HG03097 (cell line): ENCODE results near the gene LRRC47.
"Not testable (repeated sequence)": the region's sequence is repeated elsewhere in the genome, so short reads cannot be mapped to it uniquely, and the experiment has no call there.

Experiments
- ATAC-seq: cut with Tn5 transposase; IDR thresholded peaks from one replicate; pipeline ENCODE4 v1.9.1; 2021; ENCODE audit not compliant: unreplicated experiment, low FRiP score

LRRC47 gene

DNA sequence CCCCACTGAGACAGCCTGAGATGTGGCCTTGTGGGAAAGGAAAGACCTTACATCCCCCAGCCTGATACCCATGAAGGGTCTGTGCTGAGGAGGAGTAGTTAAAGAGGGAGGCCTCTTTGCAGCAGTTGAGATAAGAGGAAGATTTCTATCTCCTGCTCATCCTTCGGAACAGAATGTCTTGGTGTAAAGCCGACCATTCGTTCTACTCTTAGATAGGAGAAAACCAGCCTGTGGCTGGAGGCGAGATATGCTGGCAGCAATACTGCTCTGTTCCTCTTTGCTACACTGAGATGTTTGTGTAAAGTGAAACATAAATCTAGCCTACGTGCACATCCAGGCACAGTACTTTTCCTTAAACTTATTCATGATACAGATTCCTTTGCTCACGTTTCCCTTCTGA lies 45.6 kb downstream of the LRRC47 start:
- no peak for ATAC-seq

DNA sequence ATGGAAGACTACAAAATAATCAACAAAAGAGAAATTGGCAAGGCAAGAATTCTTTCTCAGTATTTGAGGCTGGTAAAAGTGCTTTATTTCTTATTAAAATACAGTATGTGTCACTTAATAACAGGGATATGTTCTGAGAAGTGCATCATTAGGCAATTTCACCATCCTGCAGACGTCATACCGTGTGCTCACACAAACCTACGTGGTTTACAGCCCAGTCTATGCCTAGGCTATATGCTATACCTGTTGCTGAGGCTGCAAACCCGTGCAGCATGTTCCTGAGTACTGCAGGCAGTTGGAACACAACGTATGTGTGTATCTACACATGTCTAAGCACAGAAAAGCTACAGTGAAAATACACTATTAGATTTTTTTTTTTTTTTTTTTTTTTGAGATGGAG lies 46.8 kb downstream of the LRRC47 start:
- ATAC-seq: no peak

DNA sequence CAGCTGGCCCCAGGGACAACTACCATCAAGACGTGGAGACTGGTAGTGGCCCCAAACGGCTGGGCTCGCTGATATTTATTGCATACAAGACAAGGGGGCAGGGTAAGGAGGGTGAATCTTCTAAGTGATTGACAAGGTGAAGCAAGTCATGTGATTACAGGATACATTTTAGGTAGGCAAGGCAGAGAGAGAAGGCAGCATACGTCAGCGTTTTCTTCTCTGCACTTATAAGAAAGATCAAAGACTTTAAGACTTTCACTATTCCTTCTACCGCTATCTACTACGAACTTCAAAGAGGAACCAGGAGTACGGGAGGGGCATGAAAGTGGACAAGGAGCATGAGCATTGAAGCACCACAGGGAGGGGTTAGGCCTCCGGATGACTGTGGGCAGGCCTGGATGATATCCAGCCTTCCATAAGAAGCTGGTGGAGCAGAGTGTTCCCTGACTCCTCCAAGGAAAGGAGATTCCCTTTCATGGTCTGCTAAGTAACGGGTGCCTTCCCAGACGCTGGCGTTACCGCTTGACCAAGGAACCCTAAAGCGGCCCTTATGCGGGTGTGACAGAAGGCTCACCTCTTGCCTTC lies 47.9 kb downstream of the LRRC47 start:
- ATAC-seq: not testable (repeated sequence)

DNA sequence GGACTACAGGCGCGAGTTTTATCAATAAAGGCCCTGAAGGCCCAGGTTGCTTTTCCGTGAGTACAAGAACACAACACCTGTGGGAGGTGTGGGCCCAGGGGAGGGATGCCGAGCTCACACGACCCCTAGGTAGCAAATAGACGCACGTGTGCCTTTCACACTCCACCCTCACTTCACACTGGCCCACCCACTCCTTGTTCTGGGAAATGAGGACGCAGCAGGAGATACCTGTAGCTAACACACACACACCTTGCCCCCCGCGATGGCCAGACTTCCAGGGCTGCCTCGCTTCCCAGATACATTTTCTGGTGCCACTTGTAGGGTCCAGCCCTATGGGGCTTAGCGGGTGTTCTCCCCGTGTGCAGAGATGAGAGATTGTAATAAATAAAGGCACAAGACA lies 48.4 kb downstream of the LRRC47 start:
- no peak for ATAC-seq

DNA sequence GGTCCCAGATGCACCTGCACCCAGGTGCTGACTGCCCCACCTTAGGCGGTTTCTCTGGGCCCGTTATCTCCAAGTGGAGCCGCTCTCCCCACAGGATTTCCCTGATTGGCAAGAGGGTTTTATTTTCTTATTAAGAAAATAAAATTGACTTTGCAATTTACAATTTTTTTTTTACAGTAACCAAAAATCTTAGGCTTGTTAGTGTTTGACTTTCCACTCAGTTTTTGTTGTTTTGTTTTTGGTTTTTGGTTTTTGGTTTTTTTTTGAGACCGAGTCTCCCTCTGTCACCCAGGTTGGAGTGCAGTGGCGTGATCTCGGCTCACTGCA lies 48.8 kb downstream of the LRRC47 start:
- no peak for ATAC-seq

DNA sequence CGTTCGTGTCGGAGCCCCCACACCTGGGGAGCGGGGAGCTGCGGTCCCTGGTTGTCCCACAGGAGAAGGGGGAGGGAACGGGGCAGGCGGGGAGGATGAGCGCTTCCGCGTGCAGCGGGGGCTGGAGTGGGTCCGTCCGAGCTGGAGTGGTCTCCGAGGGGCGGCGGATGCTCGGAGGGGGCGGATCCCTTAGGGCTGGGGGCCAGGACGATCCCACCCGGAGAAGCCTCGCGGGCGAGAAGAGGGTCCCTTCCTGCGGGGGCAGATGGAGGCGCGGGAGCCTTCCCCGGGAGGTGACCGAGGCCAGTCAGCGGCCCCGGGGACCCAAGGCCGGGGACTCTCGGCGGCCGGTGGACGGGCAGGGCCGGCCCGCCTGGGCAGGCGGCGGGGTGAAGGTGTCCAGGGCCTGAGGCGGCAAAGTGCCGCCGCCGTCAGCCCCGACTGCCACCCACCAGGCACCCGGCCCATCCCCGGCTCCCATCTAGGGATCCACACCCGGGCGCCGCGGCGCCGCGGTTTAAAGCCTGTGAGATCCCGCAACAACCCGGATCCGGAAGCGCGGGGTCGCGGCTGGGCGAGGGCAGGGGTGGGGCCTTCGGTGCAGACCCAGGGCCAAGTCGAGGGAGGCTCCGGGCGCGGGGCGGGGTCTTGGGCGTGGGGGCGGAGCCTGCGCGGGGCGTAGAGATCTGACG lies 49.3 kb downstream of the LRRC47 start:
- no peak for ATAC-seq

DNA sequence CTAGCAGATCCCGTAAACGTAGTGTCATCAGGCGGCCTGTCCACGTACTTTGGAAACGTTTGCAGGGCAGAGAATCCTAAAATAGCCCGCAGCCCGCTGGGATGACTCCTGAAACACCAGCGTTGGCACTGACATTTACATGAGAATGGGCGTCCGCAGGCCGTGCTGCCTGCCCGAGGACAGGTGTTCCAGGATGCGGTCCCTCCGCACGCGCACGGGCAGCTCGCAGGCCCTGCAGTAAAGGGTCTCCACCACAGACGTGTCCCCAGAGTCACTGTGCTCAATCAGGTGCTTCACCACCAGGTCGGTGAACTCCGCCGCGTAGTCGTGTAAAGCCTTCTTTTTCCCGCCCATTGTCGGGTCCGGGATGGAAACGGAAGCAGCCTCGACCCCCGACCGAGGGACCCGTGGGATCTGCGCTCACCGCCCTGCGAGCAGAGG lies 49.9 kb downstream of the LRRC47 start:
- ATAC-seq: no peak

DNA sequence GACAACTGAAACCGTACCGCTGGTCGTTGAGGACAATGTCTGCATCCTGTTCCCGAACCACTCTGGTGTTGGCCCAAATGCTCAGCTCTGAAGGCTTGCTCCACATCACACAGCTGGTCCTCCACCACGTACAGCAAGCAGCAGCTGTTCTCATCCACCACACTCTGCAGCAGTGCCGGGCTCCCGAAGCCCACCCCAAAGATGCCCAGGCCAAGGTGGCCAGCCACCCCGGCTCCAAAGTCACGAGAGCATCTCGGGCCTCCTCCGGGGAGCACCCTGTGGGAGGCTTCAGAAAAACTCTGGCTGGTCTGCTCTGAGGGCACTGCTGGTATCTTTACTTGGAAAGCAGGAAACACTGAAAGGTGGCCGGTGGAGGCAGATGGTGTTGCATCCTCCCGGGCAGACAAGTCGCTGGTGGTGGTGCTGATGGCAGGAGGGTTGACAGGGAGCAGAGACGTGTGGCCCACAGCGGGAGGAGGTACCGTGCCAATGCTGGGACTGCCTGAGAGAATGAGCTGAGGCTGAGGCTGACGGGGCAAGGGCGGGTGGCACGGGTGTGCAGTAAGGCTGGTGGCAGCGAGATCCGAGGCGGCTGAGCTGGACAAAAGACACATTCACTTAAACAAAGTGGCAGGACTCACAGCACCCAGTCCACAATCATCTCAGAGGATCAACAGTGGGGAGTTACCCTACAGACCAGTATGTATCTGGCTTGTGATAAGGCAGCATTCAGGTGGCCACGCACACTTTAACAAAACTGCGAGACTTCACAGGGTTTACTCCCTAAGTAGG lies 50.5 kb downstream of the LRRC47 start:
- no peak for ATAC-seq

DNA sequence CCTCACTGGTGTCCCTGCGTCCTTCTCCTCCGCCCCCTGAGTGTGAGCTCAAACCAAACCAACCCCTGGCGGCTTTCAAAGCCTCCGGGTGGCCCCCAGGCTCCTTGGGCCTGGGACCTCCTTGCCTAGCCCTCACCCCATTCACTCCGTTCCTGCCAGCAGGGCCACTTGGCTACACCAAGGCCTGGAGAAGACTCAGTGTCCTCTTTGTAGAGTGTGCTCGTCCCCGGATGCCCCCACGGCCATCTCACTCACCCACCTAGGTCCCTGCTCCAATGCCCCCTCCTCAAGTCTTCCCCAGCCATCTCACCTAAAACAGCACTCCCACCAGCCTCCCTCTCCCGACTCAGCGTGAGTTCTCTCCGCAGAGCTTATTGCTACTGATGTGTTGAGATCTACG lies 51.2 kb downstream of the LRRC47 start:
- ATAC-seq: no peak

DNA sequence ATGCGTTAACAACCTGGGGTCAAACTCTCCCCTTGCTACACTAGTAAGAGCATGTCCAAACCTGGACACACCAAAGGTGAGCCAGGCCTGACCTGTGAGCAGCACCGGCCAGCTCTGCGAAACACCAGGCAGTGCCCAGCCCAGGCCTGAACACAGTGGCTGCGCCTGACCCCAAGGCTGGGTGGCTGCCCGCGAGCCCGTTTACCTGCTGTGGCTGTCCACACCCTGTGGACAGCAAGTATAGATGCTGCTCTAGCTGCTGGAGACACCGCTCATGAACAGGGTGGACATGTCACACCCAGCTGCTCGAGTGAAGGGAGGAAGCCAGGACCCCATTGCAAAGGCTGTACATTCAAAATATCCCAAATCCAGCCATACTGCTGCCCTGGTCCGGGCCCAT lies 51.7 kb downstream of the LRRC47 start:
- ATAC-seq: no peak

DNA sequence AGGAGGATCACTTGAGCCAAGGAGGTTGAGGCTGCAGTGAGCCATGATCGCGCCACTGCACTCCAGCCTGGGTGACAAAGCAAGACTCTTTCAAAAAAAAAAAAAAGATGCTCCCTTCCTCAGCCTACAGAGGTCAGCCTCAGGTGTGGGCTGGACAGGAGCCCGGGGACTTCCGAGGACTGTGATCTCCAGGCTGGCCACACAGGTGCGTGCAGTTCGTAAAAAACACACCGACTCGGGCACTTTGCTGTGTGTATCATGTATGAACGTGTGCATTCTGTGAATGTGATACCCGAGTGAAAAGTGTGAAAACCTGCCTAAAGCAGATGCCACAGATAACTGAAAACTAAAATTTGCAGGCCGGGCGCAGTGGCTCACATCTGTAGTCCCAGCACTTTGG lies 52.5 kb downstream of the LRRC47 start:
- no peak for ATAC-seq

DNA sequence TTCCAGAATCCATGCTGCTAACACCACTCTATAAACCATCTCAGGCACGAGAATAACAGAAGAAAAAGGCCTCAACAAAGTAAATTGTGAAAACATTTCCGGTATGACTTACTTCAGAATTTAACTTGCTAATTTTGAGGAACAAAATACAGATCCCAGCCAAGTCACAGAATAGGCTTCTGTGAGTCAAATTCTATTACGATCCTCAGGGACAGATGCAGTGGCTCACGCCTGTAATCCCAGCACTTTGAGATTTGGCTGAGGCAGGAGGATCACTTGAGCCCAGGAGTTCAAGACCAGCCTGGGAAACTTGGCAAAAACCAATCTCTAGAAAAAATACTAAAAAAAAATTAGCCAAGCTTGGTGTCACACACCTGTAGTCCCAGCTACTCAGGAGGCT lies 52.9 kb downstream of the LRRC47 start:
- no peak for ATAC-seq

DNA sequence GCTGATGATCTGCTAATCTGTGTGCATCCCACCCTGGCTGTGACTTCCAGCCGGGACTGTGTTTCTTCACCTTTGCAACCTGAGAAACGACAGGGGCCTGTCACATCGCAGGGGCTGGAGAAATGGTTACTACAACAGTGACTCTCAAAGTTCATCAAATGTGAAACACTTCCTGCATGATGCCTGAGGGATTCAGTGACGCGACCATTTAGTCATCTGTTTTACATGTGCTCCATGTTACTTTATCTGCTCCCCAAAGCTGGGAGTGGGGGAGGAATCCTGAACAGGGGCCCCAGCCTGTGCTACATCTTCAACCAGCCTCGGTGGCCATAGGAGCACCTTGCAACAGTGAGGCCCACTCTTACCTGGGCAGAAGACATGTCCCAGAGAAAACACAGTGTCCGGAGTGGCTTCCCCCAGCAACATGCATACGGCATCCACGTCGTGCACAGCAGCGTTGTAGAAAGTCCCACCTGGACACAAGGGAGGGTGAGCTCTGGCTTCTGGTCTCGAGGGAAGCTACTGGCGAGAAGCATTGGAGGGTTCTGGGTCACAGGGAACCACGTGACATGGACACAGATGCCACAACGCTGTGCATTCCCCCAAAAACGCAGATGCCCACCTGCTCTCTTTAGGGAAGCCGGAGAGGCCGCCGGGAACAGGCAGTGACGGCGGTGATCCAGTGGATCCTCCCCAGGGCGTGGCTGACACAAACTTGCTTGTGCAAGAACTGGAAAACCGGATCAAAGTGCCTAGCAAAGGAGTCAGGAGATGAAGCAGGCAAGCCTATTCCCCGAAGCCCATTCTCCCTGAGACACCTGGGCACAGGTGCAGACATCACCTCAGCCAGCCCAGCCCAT lies 53.6 kb downstream of the LRRC47 start:
- no peak for ATAC-seq

DNA sequence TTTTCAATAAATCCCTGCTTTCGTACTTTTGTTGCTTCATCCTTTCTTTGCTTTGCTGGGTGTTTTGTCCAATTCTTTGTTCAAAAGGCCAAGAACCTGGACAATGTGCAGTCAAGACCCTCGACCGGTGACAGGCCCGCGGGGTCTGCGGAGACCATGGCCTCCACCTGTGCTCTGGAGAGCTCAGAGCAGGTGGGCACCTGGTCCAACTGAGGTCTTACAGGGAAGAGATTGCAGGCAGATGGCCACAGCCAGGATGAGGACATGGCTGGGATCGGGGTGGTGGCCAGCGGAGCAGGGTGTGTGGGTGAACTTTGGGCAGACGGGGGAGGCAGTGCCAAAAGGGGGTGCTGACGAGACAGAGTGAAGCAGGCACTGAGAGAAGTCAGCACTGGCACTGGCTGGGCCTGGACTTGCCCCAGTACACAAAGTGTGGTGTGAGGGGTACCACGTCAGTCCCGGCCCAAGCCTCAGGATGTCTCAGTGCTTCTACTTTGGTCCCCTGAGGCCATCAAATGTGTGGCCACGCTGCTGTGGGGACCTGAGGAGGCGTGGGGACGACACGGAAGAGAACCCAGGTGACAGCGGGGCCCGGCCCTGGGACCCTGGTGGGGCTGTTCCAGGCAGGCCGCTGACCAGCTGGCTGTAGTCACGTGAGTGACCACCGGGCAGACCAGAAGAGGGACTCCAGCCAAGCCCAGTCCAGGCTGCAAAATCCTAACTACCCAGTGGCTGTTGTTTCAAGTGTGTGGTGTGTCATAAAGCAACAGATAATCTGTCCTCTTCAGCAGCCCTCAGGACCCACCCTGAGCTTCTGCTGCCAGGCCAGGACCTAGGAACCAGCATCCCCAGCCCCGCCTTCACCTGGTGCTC lies 54.5 kb downstream of the LRRC47 start:
- no peak for ATAC-seq

DNA sequence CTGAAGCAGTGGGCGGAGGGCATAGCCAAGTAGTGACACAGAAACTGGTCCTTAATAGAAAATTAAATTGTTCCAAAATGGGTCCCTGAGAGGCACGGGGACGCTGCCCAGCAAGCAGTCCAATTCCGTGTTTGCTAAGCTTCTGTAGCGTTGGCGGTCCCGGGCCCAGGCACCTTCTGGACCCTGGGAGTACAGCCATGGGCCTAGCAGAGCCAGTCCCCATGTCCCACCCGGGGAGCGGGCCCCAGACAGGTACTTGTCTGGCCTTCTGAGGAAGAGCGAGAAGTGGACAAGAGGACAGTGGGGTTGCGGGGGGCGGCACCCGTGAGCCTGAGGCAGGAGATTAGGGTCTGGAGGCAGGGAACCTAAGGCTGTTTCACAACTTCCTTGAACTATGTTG lies 55.5 kb downstream of the LRRC47 start:
- no peak for ATAC-seq

DNA sequence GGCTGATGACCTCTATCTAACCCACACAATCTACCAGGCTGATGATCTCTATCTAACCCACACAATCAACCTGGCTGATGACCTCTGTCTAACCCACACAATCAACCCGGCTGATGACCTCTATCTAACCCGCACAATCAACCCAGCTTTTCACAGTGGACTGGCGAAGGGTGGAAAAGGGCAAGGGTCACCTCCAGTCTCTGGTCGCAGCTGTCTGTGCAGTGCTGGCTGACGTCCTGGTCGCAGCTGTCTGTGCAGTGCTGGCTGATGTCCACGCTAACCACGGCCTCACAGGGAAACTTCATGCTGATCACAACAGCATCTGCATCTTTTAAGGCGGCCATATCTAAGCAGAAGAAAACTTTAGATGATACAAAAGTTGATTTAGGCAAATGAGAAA lies 56.3 kb downstream of the LRRC47 start:
- no peak for ATAC-seq

DNA sequence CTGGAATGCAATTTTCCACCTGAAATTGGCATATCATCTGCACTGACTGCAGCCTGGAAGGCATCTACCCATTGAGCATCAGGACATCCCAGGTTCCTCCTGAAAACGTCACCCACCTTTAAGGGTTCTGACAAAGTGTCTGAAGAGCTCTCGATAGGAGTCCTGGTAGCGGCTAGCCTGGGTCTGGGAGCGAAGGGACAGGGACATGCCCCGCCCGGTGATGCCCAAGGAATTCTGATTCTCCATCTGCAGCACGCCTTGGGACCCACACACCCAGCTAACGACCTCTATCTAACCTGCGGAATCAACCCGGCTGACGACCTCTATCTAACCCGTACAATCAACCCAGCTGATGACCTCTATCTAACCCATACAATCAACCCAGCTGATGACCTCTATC lies 57.4 kb downstream of the LRRC47 start:
- ATAC-seq: no peak

DNA sequence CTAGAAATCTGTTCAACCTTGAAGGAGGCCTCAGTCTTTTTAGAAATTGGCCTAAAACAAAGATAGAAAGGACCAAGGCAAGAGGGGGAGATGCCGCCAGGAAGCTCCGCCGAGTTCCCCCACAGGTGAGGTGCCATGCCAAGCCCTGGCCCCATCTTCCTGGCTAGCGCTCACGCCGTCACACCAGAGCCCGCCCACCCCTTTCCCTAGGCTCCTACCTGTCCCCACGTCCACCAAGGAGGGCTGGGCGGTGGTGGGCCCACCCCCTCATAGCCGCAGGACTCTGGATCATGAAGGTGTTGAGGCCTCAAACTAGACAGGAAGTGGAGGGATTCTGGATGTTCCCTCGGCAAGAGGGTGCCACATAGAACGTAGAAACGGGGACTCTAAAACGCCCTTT lies 59.6 kb downstream of the LRRC47 start:
- no peak for ATAC-seq

DNA sequence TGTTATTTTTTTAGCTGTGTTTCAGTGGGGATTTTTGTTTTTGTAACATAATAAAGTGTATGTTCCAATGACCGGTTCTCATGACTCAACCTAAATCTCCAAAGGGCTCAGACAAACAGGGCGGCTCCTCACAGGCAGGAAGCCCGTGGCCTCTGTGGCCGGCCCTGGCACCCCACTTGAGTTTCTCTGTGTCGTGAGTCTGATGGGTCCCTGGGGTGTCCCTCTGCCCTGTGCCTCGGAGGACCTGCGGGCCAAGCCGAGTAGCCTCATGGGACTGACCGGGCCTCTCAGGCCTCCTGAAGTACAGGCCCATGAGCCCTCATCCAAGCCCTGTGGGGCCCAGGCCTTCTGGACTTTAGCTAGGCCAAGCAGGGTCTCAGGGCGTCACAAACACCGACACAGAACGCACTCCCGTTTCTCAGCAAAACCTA lies 60.2 kb downstream of the LRRC47 start:
- no peak for ATAC-seq

DNA sequence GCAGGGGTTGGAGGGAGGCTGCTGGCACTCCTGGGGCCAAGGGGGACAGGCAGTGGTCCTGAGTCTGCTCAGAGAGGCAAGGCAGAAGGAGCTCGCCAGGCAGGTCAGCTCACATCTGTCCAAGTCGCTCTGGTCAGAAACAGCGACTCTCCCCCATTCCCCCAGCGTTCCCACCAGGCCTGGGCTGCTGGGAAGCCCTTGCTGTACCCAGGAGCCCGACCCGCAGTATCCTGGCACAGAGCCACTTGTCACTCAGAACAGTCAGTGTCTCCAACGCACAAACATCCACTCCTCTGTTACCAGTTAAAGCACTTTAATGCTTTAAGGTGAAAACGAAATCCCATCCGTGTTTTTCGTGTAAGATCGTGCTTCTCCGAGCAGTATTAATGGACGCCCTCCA lies 60.6 kb downstream of the LRRC47 start:
- no peak for ATAC-seq
